Naive B cell (primary cell): ENCODE data around the gene OCRL. TPM values are rescaled to one million over a fixed set of nuclear protein-coding genes. Genes with fewer than 3 reads are reported as not detected.

Experiments
- ATAC-seq, 2 donors: fragments of 150-1000 bp; cut with Tn5 transposase; 2 replicates each; pipeline ENCODE4 v1.10.0; 2021; ENCODE audit warnings: low read depth in 2 of 2, mild to moderate bottlenecking in 2 of 2, moderate library complexity in 2 of 2
- DNase-seq: peaks from one replicate; pipeline ENCODE4 v3.0.0; 2022
- H3K27ac Mint-ChIP-seq, 6 donors: one replicate each; pipeline ENCODE4 v1.8.0; 2020 to 2022; ENCODE audit warnings: mild to moderate bottlenecking in 6 of 6, mixed read lengths in 6 of 6, moderate library complexity in 5 of 6, inconsistent platforms in 2 of 6
- H3K27me3 Mint-ChIP-seq, 3 donors: one replicate each; pipeline ENCODE4 v1.8.0; 2021 to 2022; ENCODE audit warnings: mixed read lengths in 3 of 3, mild to moderate bottlenecking in 1 of 3
- H3K36me3 Mint-ChIP-seq, 2 donors: one replicate each; pipeline ENCODE4 v1.8.0; 2020 to 2022; ENCODE audit warnings: mixed read lengths in 2 of 2, inconsistent platforms in 1 of 2, mild to moderate bottlenecking in 1 of 2
- H3K4me1 Mint-ChIP-seq, 3 donors: one replicate each; pipeline ENCODE4 v1.8.0; 2020 to 2022; ENCODE audit warnings: mixed read lengths in 3 of 3, inconsistent platforms in 1 of 3, mild to moderate bottlenecking in 1 of 3, moderate library complexity in 1 of 3
- H3K4me3 Mint-ChIP-seq, 8 donors: one replicate each; pipeline ENCODE4 v1.8.0; 2020 to 2022; ENCODE audit warnings: mild to moderate bottlenecking in 8 of 8, mixed read lengths in 8 of 8, moderate library complexity in 8 of 8, inconsistent platforms in 2 of 8
- H3K9me3 Mint-ChIP-seq, 7 donors: one replicate each; pipeline ENCODE4 v1.8.0; 2020 to 2022; ENCODE audit warnings: mixed read lengths in 7 of 7, mild to moderate bottlenecking in 5 of 7, inconsistent platforms in 2 of 7, moderate library complexity in 1 of 7
- polyA plus RNA-seq, 6 donors: library from polyadenylated mRNA; unstranded; fragments of 300-500 nt; fragmentation: Illumina TruSeq; gene quantifications; one replicate each; pipeline ENCODE4 v1.2.3, GENCODE V29; 2021; ENCODE audit warnings: low read depth in 6 of 6

Gene OCRL
- polyA plus RNA-seq, 6 donors from 2014 or later: 0.35 to 1.6 (median 0.97) TPM; not detected in 1

GRCh38 chrX:129576539-129576938, 36.5 kb downstream of the OCRL start:
- Mint-ChIP-seq H3K4me3 (no peak overlapping the region), H3K27me3 (no peaks in the 10 kb centered on the region), H3K9me3 (peaks cover 0 to 3% (median 0%) of the 10 kb centered on the region in 7 donors), H3K36me3 (peaks cover 6 to 11% of the 10 kb centered on the region in 2 donors), H3K4me1 (no peaks in the 10 kb centered on the region), H3K27ac (no peak overlapping the region)
- DNase-seq: no peak
- no peak for ATAC-seq

DNA sequence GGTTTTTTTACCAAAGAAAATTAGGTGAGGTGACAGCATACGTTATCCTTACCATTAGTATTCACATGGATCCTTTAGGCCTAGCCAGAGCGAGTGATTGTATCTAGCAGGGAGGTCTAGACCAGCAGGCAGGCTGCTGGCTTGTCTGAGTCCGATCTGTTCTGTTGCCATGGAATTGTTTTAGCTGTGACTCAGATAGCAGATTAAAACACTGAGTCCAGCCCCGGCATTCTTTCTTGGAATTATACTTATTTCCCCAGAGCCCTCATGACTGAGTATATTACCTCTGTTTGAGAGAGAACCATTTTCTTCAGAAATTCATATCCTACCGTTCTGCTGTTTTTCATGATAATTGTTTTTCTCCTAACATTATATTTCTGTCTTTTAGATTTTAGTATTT, 37.4 kb downstream of the OCRL start:
- H3K27me3 Mint-ChIP-seq: no peaks in the 10 kb centered on the region
- DNase-seq (no peak), ATAC-seq (no peak)
- H3K4me1 Mint-ChIP-seq: no peaks in the 10 kb centered on the region
- H3K36me3 Mint-ChIP-seq: peaks cover 6 to 11% of the 10 kb centered on the region in 2 donors
- H3K27ac Mint-ChIP-seq: peak overlapping the region in 1 of 6 donors; percentile 22
- no peak overlapping the region for H3K4me3 Mint-ChIP-seq
- H3K9me3 Mint-ChIP-seq: peaks cover 0 to 3% (median 0%) of the 10 kb centered on the region in 7 donors

DNA sequence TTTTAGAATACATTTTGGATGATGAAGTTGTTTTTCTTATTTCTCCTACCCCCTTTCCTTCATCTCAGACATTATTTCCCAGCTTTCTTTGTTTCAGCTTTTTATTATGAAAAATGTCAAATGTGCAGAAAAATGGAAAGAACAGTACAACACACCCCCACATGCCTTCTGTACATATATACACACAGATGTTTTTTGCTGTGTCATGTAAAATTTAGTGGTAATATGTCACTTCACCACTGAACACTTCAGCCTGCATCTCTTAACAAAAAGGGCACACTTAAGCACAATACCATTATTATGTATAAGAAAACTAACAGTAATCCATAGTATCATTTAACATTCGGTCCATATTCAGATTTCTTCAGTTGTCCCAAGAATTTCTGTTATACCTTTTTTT, 37.8 kb downstream of the OCRL start:
- peaks cover 6 to 11% of the 10 kb centered on the region in 2 donors for H3K36me3 Mint-ChIP-seq
- no peaks in the 10 kb centered on the region for H3K4me1 Mint-ChIP-seq
- peaks cover 0 to 3% (median 0%) of the 10 kb centered on the region in 7 donors for H3K9me3 Mint-ChIP-seq
- no peak overlapping the region for H3K4me3 Mint-ChIP-seq
- H3K27ac Mint-ChIP-seq: no peak overlapping the region
- no peaks in the 10 kb centered on the region for H3K27me3 Mint-ChIP-seq
- no peak for DNase-seq
- no peak for ATAC-seq

DNA sequence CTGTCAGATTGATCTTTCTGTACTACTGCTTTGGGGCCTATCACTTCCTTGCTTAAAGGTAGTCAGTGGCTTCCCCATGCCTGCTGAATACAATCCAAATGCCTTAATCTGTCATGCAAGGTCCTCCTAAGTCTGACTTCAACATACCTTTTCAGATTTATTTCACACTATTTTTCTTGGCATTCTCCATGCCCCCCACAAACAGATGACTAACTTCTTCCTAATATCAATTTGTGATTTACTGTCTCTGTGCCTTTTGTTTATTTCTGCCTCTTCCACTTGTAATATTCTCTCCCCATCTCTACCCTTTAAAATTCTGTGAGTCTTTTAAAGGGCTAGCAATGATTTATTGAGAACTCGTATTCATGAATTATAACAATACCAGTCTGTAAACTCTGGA, 41.8 kb downstream of the OCRL start:
- Mint-ChIP-seq H3K27ac (peak overlapping the region in 1 of 6 donors; percentile 73), H3K9me3 (no peaks in the 10 kb centered on the region)

GRCh38 chrX:129585167-129585566, 45.1 kb downstream of the OCRL start:
- Mint-ChIP-seq H3K4me1 (no peaks in the 10 kb centered on the region), H3K4me3 (no peak overlapping the region), H3K27me3 (no peaks in the 10 kb centered on the region), H3K9me3 (no peaks in the 10 kb centered on the region), H3K36me3 (peaks cover 0 to 3% of the 10 kb centered on the region in 2 donors), H3K27ac (no peak overlapping the region)
- DNase-seq (no peak), ATAC-seq (no peak)

More for the DNA sequence above, 41.8 kb downstream of the OCRL start:
- H3K36me3 Mint-ChIP-seq: no peaks in the 10 kb centered on the region
- no peaks in the 10 kb centered on the region for H3K27me3 Mint-ChIP-seq
- DNase-seq (no peak), ATAC-seq (no peak)
- no peak overlapping the region for H3K4me3 Mint-ChIP-seq
- H3K4me1 Mint-ChIP-seq: no peaks in the 10 kb centered on the region

DNA sequence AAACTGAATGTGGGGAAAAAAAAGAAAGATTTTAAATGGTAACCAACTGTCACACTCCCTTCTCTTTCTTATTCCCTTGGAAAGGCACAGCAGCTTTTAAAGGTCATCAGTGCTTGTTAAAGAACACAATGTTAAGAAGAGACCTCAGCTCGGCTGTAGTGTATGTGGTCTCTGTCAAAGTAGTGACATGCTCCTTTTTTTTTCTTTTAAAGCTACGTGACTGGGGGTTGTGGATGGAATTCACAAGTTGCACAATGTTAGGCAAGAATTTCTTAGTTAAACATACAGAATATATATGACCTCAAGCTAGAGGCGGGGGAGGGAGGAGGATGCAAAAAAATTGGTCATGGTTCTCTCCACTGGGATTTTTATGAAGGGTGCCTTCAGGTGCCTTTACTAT, 45.6 kb downstream of the OCRL start:
- no peaks in the 10 kb centered on the region for H3K9me3 Mint-ChIP-seq
- no peaks in the 10 kb centered on the region for H3K4me1 Mint-ChIP-seq
- no peak overlapping the region for H3K27ac Mint-ChIP-seq
- peaks cover 0 to 3% of the 10 kb centered on the region in 2 donors for H3K36me3 Mint-ChIP-seq
- ATAC-seq (no peak), DNase-seq (no peak)
- H3K4me3 Mint-ChIP-seq: no peak overlapping the region
- no peaks in the 10 kb centered on the region for H3K27me3 Mint-ChIP-seq

GRCh38 chrX:129586446-129586845, 46.4 kb downstream of the OCRL start:
- Mint-ChIP-seq H3K27me3 (no peaks in the 10 kb centered on the region), H3K36me3 (peaks cover 0 to 3% of the 10 kb centered on the region in 2 donors), H3K9me3 (no peaks in the 10 kb centered on the region), H3K27ac (no peak overlapping the region), H3K4me3 (no peak overlapping the region), H3K4me1 (no peaks in the 10 kb centered on the region)
- ATAC-seq (no peak), DNase-seq (no peak)

GRCh38 chrX:129590596-129590995, 50.5 kb downstream of the OCRL start:
- ATAC-seq: no peak
- H3K27me3 Mint-ChIP-seq: no peaks in the 10 kb centered on the region
- no peak for DNase-seq
- H3K27ac Mint-ChIP-seq: no peak overlapping the region
- H3K36me3 Mint-ChIP-seq: peaks cover 0 to 3% of the 10 kb centered on the region in 2 donors
- H3K4me1 Mint-ChIP-seq: no peaks in the 10 kb centered on the region
- H3K4me3 Mint-ChIP-seq: no peak overlapping the region
- no peaks in the 10 kb centered on the region for H3K9me3 Mint-ChIP-seq

DNA sequence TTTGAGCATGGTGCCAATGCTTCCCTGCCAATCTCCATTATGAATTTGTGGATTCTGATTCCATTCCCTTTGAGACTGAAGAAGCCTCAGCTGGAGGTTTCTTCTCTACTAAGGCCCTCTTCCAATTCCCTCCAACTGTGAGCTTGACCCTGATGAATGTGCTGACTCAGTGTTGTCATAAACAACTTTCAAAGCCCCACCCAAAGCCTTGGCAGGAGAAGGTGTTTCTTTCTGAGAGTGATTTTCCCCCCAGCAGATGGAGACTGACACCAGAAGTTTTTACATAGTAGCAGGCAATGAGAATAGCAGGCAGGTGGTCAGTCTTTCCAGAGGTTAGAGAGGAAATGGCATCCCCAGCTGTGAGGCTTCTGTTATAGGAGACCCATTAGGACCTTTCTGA, 53.1 kb downstream of the OCRL start:
- Mint-ChIP-seq H3K36me3 (peaks cover 0 to 3% of the 10 kb centered on the region in 2 donors), H3K9me3 (no peaks in the 10 kb centered on the region), H3K27me3 (no peaks in the 10 kb centered on the region), H3K27ac (no peak overlapping the region), H3K4me1 (no peaks in the 10 kb centered on the region), H3K4me3 (no peak overlapping the region)
- DNase-seq (no peak), ATAC-seq (no peak)

- ATAC-seq (no peak), DNase-seq (no peak)
- no peak overlapping the region for H3K27ac Mint-ChIP-seq
- H3K27me3 Mint-ChIP-seq: peaks cover 0 to 4% (median 0%) of the 10 kb centered on the region in 3 donors
- H3K9me3 Mint-ChIP-seq: no peaks in the 10 kb centered on the region
- H3K4me1 Mint-ChIP-seq: no peaks in the 10 kb centered on the region
- H3K4me3 Mint-ChIP-seq: no peak overlapping the region
- H3K36me3 Mint-ChIP-seq: peaks cover 0 to 3% of the 10 kb centered on the region in 2 donors
Measured at GRCh38 chrX:129594781-129595180, 54.7 kb downstream of the OCRL start.

DNA sequence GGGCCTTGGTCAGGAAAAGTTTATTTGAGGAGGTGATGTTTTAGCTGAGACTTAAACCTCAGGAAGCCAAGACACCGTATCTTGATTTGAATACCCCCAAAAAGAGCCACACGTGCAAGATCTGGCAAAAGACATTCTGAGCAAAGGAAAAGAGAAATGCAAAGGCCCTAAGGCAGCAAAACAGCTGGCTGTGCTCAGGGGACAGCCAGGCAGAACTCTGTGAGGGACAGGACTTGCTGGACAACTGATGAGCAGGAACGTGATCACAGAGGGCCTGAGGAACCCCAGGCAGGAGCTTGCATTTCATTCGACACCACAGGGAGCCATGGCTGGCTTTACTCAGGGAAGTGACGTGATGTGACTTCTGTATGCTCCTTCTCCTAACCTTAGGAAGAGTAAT, 56.0 kb downstream of the OCRL start:
- H3K4me3 Mint-ChIP-seq: no peak overlapping the region
- ATAC-seq (no peak), DNase-seq (no peak)
- H3K36me3 Mint-ChIP-seq: no peaks in the 10 kb centered on the region
- no peak overlapping the region for H3K27ac Mint-ChIP-seq
- H3K9me3 Mint-ChIP-seq: no peaks in the 10 kb centered on the region
- peaks cover 0 to 8% (median 0%) of the 10 kb centered on the region in 3 donors for H3K27me3 Mint-ChIP-seq
- no peaks in the 10 kb centered on the region for H3K4me1 Mint-ChIP-seq

- Mint-ChIP-seq H3K4me1 (peaks cover 0 to 7% (median 0%) of the 10 kb centered on the region in 3 donors), H3K27me3 (peaks cover 0 to 8% (median 0%) of the 10 kb centered on the region in 3 donors), H3K9me3 (no peaks in the 10 kb centered on the region), H3K36me3 (no peaks in the 10 kb centered on the region), H3K4me3 (no peak overlapping the region), H3K27ac (peak overlapping the region in 1 of 6 donors; percentile 63)
- ATAC-seq: no peak
- no peak for DNase-seq
Measured at GRCh38 chrX:129597905-129598304, 57.8 kb downstream of the OCRL start.

- DNase-seq: no peak
- Mint-ChIP-seq H3K36me3 (no peaks in the 10 kb centered on the region), H3K4me3 (no peak overlapping the region), H3K27ac (no peak overlapping the region), H3K27me3 (peaks cover 0 to 8% (median 0%) of the 10 kb centered on the region in 3 donors), H3K4me1 (peaks cover 0 to 18% (median 10%) of the 10 kb centered on the region in 3 donors), H3K9me3 (no peaks in the 10 kb centered on the region)
- ATAC-seq: no peak
Measured at GRCh38 chrX:129599499-129599898, 59.4 kb downstream of the OCRL start.

GRCh38 chrX:129599996-129600395, 59.9 kb downstream of the OCRL start:
- ATAC-seq: no peak
- Mint-ChIP-seq H3K4me3 (no peak overlapping the region), H3K9me3 (no peaks in the 10 kb centered on the region), H3K36me3 (no peaks in the 10 kb centered on the region), H3K27ac (no peak overlapping the region), H3K4me1 (peaks cover 0 to 23% (median 10%) of the 10 kb centered on the region in 3 donors), H3K27me3 (peaks cover 0 to 8% (median 0%) of the 10 kb centered on the region in 3 donors)
- no peak for DNase-seq

GRCh38 chrX:129600981-129601424, 60.9 kb downstream of the OCRL start:
- ATAC-seq: peak; percentile 34 to 46
- H3K4me1 Mint-ChIP-seq: peaks cover 0 to 30% (median 10%) of the 10 kb centered on the region in 3 donors
- H3K9me3 Mint-ChIP-seq: no peaks in the 10 kb centered on the region
- peaks cover 0 to 8% (median 0%) of the 10 kb centered on the region in 3 donors for H3K27me3 Mint-ChIP-seq
- H3K4me3 Mint-ChIP-seq: no peak overlapping the region
- H3K36me3 Mint-ChIP-seq: no peaks in the 10 kb centered on the region
- no peak overlapping the region for H3K27ac Mint-ChIP-seq
- DNase-seq: no peak
